Thoracic aorta (tissue), 2 donors: ENCODE measurements around the gene CRACR2A. TPM values are rescaled to one million over a fixed set of nuclear protein-coding genes. Genes with fewer than 3 reads are reported as not detected.

Source experiments
- ATAC-seq: fragments of 150-250 bp; one replicate; pipeline ENCODE4 v1.8.0; 2017; ENCODE audit warnings: low read depth; ENCODE audit not compliant: insufficient number of reproducible peaks, low FRiP score
- DNase-seq: peaks from one replicate; pipeline ENCODE4 v3.0.0-alpha.2; 2020; ENCODE audit warnings: low spot score
- H3K27ac ChIP-seq, 2 donors: fragments of 200-600 bp; sonication (generic); 1 replicate in 1 of 2; 2 replicates in 1 of 2; pipeline ENCODE4 v1.5.1; 2016; ENCODE audit warnings: mild to moderate bottlenecking in 2 of 2, moderate library complexity in 2 of 2
- H3K27me3 ChIP-seq: fragments of 200-600 bp; sonication (generic); replicated peaks from 2 replicates; pipeline ENCODE4 v1.6.0; 2016; ENCODE audit warnings: mild to moderate bottlenecking; ENCODE audit not compliant: insufficient read depth
- H3K36me3 ChIP-seq: fragments of 200-600 bp; sonication (generic); one replicate; pipeline ENCODE4 v1.5.1; 2016
- H3K4me1 ChIP-seq, 2 donors: fragments of 200-600 bp; sonication (generic); 1 replicate in 1 of 2; 2 replicates in 1 of 2; pipeline versions ENCODE4 v1.5.1 to v1.6.0; 2016; ENCODE audit warnings: low read depth in 2 of 2, mild to moderate bottlenecking in 1 of 2; ENCODE audit not compliant: control insufficient read depth in 1 of 2
- H3K4me3 ChIP-seq: fragments of 200-600 bp; sonication (generic); 2 replicates; pipeline ENCODE4 v1.5.1; 2016; ENCODE audit warnings: mild to moderate bottlenecking
- H3K9me3 ChIP-seq: fragments of 200-600 bp; sonication (generic); 2 replicates; pipeline ENCODE4 v1.5.1; 2016
- total RNA-seq, 2 donors: library from RNA; depleted of rRNA; stranded (reverse); fragments of >200 nt; gene quantifications; one replicate each; pipeline versions ENCODE4 v1.1.0 to v1.2.3, GENCODE V29; 2016
- TF ChIP-seq, protein P1 (sequence below): fragments of 200-600 bp; sonication (generic); IDR thresholded peaks from one replicate; pipeline ENCODE4 v1.5.1; 2019; ENCODE audit warnings: antibody characterized with exemption

CRACR2A gene
- total RNA-seq, 2 donors from 2014 or later: 2.2 to 2.7 TPM

DNA sequence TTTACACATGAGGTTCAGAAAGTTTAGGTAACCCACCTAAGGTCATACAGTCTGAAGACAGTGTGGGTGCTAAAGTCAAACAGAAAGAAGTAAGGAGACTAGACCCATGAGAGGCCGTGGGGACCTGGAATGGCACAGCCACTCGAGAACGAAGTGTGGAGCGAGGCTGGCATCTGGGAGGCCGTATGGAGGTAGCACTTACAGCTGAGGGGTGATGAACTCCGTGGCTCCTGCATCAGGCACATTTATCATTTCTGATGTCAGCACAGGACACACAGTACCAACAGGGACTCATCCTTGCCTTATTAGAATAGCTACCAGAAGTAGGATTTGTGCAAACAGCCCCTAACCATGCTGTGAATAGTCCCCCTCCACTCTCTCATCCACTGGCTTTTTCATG, 30.5 kb downstream of the CRACR2A start:
- Histone ChIP-seq H3K27ac (no peak overlapping the region), H3K27me3 (no peaks in the 10 kb centered on the region), H3K4me1 (no peaks in the 10 kb centered on the region), H3K4me3 (no peak overlapping the region), H3K9me3 (no peaks in the 10 kb centered on the region), H3K36me3 (no peaks in the 10 kb centered on the region)
- no peak for DNase-seq
- TF ChIP-seq, protein P1, sequence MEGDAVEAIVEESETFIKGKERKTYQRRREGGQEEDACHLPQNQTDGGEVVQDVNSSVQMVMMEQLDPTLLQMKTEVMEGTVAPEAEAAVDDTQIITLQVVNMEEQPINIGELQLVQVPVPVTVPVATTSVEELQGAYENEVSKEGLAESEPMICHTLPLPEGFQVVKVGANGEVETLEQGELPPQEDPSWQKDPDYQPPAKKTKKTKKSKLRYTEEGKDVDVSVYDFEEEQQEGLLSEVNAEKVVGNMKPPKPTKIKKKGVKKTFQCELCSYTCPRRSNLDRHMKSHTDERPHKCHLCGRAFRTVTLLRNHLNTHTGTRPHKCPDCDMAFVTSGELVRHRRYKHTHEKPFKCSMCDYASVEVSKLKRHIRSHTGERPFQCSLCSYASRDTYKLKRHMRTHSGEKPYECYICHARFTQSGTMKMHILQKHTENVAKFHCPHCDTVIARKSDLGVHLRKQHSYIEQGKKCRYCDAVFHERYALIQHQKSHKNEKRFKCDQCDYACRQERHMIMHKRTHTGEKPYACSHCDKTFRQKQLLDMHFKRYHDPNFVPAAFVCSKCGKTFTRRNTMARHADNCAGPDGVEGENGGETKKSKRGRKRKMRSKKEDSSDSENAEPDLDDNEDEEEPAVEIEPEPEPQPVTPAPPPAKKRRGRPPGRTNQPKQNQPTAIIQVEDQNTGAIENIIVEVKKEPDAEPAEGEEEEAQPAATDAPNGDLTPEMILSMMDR: no peak
- no peak for ATAC-seq

DNA sequence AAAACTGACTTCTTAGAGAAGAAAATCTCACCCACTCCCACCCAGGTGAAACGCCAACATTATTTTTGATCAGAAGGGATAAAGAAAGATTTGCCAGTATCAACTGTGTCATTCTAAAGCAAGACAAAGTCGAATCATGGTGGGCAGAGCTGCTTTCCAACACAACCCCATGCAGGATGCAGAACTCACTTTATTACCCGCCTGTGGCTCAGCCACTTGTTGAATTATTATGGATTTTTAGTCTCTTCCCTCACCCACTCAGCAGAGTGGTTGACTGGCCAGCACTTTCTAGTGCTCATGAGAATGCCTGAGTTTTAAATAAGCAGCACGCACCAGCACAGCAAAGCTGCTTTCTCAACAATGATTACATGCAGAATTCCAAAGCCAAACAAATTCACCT, 32.1 kb downstream of the CRACR2A start:
- ATAC-seq: no peak

DNA sequence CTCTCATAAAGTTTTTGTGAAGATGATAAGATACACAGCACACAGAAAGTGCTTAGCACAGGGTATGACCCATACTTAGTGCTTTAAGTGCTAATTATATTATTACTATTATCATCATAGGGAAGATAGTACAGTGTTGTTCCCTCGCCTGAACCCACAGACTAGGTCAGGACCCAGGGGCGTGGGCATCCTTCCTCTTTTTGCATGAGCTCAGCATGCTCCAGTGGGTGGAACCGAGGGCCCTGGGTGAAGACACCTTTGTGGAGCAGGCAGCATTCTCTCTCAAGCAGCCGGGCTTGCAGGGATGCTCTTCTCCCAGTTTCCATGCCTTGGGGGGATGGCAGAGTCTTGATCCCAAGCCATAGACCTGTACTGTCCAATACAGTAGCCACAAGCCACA, 34.8 kb downstream of the CRACR2A start:
- DNase-seq (no peak), ATAC-seq (no peak)
- Histone ChIP-seq H3K27me3 (no peaks in the 10 kb centered on the region), H3K9me3 (no peaks in the 10 kb centered on the region), H3K27ac (no peak overlapping the region), H3K36me3 (no peaks in the 10 kb centered on the region), H3K4me3 (no peak overlapping the region), H3K4me1 (no peaks in the 10 kb centered on the region)
- TF ChIP-seq, protein P1: no peak

More for the DNA sequence above, 32.1 kb downstream of the CRACR2A start:
- no peaks in the 10 kb centered on the region for H3K4me1 ChIP-seq
- no peaks in the 10 kb centered on the region for H3K9me3 ChIP-seq
- no peak for DNase-seq
- no peak overlapping the region for H3K4me3 ChIP-seq
- H3K36me3 ChIP-seq: no peaks in the 10 kb centered on the region
- H3K27ac ChIP-seq: no peak overlapping the region
- no peaks in the 10 kb centered on the region for H3K27me3 ChIP-seq
- TF ChIP-seq, protein P1: no peak

DNA sequence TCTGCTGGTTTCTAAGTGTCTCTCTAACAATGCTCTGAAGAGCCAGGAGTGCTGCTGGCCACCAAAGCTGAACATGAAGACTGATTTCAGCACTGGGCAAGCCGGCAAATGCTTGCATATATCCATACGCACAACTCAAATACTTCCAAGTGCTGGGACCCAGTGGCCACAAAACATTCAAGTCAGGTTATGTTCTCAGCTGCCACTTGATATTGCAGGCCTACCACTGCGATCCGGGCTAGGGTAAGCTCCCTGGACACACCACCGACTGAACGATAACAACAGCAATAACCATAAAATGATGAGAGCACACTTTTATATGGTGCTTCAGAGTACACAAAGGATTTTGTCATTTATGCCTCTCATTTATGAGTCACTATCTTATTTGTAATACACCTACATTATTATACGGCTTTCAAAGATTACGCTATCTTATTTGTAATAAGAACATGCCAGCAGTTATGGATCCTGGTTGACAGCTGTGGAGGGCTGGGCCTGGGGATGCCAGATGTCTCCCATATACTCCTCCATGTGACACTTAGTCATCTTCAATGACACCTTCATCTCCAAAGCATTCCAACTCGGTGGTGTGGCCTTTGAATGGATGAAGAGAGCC, 35.5 kb downstream of the CRACR2A start:
- H3K36me3 ChIP-seq: no peaks in the 10 kb centered on the region
- no peaks in the 10 kb centered on the region for H3K4me1 ChIP-seq
- no peaks in the 10 kb centered on the region for H3K27me3 ChIP-seq
- H3K9me3 ChIP-seq: no peaks in the 10 kb centered on the region
- no peak overlapping the region for H3K27ac ChIP-seq
- DNase-seq (no peak), ATAC-seq (no peak)
- H3K4me3 ChIP-seq: no peak overlapping the region
- TF ChIP-seq, protein P1: no peak

DNA sequence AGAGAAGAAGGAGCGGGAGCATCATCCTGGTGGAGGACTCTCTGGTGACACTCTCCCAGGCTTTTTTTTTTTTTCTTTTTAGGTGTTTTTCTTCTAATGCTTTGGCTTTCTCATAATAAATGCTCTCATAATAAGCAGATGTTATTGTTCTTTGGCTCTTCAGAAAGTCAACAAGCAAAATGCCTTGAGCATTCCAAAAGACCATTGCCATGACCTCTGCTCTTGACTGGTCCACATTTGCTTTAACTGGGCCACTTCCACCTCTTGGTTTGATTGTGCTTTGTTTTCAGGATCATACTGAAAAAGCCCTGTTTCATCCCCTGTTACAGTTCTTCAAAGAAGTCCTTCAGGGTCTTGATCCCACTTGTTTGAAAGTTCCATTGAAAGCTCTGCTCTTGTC, 36.9 kb downstream of the CRACR2A start:
- ATAC-seq: no peak
- no peaks in the 10 kb centered on the region for H3K9me3 ChIP-seq

More for the DNA sequence above, 36.9 kb downstream of the CRACR2A start:
- no peaks in the 10 kb centered on the region for H3K27me3 ChIP-seq
- TF ChIP-seq, protein P1: no peak
- H3K27ac ChIP-seq: no peak overlapping the region
- DNase-seq: no peak
- H3K4me3 ChIP-seq: no peak overlapping the region
- no peaks in the 10 kb centered on the region for H3K36me3 ChIP-seq
- no peaks in the 10 kb centered on the region for H3K4me1 ChIP-seq
